HG03095 (cell line): Measurements from ENCODE around the gene WDR91.
"Not testable (repeated sequence)": the region's sequence is repeated elsewhere in the genome, so short reads cannot be mapped to it uniquely, and the experiment has no call there.

Experiments used
- ATAC-seq: cut with Tn5 transposase; IDR thresholded peaks from one replicate; pipeline ENCODE4 v1.9.1; 2021; ENCODE audit warnings: moderate library complexity; ENCODE audit not compliant: unreplicated experiment

The WDR91 gene

GRCh38 chr7:135180122-135180521, 31.2 kb downstream of the WDR91 start:
- ATAC-seq = no peak

GRCh38 chr7:135179321-135179925, 31.9 kb downstream of the WDR91 start:
- ATAC-seq = no peak

- no peak for ATAC-seq
Observed at GRCh38 chr7:135178364-135178763, 33.0 kb downstream of the WDR91 start.

- no peak for ATAC-seq
Observed at GRCh38 chr7:135177028-135177696, 34.2 kb downstream of the WDR91 start.

- ATAC-seq = no peak
Observed at GRCh38 chr7:135175931-135176330, 35.4 kb downstream of the WDR91 start.

GRCh38 chr7:135174941-135175340, 36.4 kb downstream of the WDR91 start:
- ATAC-seq = no peak

- not testable (repeated sequence) for ATAC-seq
Observed at GRCh38 chr7:135173916-135174315, 37.4 kb downstream of the WDR91 start.

- not testable (repeated sequence) for ATAC-seq
Observed at GRCh38 chr7:135171581-135172291, 39.6 kb downstream of the WDR91 start.

GRCh38 chr7:135170998-135171481, 40.3 kb downstream of the WDR91 start:
- ATAC-seq = peak; percentile 30

GRCh38 chr7:135170274-135170997, 40.9 kb downstream of the WDR91 start, which contains the start of gene CYREN:
Gene CYREN (minus strand): TSS chr7:135170707. CDS start chr7:135168922, 1,785 bp downstream.
- ATAC-seq = peak; percentile 72

GRCh38 chr7:135169964-135170273, 41.4 kb downstream of the WDR91 start:
- ATAC-seq = peak; percentile 3

GRCh38 chr7:135169141-135169963, 42.0 kb downstream of the WDR91 start:
- peak; percentile 43 for ATAC-seq

- ATAC-seq = no peak
Observed at GRCh38 chr7:135168489-135169140, 42.7 kb downstream of the WDR91 start.

- ATAC-seq = no peak
Observed at GRCh38 chr7:135168001-135168400, 43.3 kb downstream of the WDR91 start.

GRCh38 chr7:135167365-135167917, 43.9 kb downstream of the WDR91 start:
- no peak for ATAC-seq

GRCh38 chr7:135166338-135166990, 44.9 kb downstream of the WDR91 start:
- ATAC-seq = no peak

GRCh38 chr7:135165862-135166261, 45.5 kb downstream of the WDR91 start:
- ATAC-seq = no peak

- no peak for ATAC-seq
Observed at GRCh38 chr7:135164357-135165061, 46.8 kb downstream of the WDR91 start.
